Stimulated activated CD4-positive, alpha-beta T cell treated with anti-CD3 and anti-CD28 coated beads, Interleukin-1b, Interleukin-23, amount 100 ng/mL, for 1 hour (primary cell): ENCODE results near the gene C14orf93.

Experiments
- DNase-seq, 2 donors: peaks; one replicate each; pipeline ENCODE4 v3.0.0-alpha.2; 2020; ENCODE audit warnings: low read depth in 2 of 2

Gene C14orf93, protein sequence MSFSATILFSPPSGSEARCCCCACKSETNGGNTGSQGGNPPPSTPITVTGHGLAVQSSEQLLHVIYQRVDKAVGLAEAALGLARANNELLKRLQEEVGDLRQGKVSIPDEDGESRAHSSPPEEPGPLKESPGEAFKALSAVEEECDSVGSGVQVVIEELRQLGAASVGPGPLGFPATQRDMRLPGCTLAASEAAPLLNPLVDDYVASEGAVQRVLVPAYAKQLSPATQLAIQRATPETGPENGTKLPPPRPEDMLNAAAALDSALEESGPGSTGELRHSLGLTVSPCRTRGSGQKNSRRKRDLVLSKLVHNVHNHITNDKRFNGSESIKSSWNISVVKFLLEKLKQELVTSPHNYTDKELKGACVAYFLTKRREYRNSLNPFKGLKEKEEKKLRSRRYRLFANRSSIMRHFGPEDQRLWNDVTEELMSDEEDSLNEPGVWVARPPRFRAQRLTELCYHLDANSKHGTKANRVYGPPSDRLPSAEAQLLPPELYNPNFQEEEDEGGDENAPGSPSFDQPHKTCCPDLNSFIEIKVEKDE

DNA sequence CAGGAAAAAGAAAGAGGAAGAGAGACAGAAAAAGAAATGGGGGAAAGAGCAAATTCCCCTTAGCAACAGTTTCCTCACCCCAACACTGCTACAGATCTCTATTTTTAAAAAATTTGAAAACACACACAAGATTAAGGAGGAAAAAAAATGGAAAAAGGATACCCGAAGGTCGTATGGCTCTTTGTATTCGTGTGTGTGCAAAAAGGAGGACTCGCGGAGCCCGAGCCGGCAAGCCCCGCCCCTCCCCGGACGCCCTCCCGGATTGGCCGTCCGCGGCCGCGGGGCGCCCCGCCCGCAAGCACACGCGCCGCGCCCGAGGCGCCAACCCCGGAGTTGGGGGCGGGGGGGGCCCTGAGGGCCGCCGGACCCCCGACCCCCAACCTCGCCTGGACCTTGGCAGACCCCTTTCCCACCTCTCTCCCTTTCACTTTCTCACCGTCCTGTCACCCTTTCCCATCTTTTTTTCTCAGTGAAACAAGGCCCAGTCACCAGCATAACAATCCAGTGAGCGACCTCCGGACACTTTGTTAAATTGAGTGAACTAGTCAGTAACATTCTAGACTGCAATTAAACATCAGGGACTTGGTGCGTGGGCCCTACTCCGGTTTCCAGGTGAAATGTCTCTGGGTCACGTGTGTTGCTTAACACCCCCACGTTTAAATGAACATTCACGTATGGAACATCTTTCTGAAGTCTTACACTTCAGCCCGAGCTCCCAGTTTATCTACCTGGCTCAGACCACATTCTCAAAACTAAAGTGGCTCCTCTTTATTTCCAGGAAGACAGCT is at the start of gene C14orf93:
Gene C14orf93 (minus strand): TSS at position 205 of the 788 bp plus-strand sequence. CDS start 11,120 bp downstream, outside the sequence.
- peak; percentile 57 to 74 for DNase-seq

DNA sequence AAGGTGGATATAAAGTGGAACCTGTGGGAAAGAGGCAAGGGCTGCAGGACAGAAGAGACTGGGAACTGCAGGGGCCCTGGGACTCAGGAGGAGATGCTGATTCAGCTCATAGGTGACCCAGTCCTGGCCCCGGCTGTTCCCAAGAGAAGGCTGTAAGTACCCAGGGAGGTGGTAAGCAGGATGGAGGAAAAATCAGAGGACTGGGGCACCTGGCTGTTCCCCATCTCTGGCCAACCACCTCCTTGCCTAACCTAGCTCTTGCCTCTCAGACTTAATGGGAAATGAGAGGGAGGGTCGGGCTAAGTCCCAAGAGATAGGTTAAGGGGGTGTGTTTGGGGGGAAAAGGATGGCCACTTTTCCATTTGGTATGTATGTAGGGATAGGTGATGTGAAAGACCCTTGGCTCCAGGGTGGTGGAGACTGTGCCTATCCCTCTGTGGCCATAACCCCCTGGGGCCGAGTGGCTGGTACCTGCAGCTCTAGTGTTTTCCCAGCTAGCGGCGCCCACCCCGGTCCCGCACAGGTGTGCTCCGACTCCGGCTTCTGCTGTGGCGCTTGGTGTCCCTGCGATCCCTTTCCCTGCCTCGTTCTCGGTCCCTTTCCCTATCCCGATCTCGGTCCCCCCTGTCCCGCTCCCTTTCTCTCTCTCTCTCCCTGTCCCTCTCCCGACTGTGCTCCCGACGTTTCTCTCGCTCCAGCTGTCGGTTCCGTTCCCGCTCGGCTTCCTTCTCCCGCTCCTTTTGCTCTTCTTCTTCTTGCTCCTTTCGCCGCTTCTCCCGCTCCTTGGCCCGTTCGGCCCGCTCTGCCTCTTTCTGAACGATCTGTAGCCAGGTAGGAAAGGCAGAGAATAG is 48.9 kb upstream of the C14orf93 start:
- DNase-seq: no peak

DNA sequence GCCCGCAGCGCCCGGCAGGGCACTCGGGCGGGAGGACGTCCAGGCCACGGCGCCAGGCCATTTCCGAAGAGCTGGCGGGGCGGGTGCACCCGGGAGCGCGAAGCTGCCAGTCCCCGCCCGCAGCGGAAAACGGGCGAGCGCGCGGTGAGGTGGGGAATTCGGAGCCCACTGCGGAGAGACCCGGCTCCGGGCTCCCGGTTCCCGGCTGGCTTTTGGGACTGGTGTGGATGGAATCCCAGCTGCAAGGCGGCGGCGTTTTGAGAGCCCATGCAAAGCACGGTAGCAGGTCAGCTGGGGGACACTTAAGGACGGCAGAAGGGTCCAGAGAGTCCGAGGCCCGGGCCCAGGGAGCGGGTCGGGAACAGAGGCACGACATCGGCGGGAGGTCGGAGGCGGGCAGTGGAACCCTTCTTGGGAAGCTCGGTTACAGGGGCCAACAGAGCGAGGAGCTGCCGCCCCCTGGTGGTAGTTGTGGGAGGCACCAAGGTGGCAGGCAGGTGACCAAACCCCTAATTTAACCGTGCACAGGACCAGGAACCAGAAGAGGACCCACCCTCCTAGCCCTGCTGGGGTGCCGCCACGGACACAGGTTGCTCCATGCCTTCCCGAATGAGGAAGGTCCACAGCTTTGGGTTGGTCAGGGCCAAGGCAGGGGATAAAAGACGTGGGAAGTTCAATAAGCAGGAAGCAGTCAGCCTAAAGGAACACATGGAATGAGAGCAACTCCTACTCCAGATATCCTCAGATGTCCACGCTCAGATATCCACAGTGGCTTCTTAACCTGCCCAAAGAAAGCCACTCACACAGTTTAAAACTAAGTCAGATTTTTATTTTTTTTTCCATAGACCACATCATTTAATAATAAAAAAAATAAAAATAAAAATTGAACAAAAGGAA is 48.1 kb upstream of the C14orf93 start:
- DNase-seq: peak; percentile 77 to 84

DNA sequence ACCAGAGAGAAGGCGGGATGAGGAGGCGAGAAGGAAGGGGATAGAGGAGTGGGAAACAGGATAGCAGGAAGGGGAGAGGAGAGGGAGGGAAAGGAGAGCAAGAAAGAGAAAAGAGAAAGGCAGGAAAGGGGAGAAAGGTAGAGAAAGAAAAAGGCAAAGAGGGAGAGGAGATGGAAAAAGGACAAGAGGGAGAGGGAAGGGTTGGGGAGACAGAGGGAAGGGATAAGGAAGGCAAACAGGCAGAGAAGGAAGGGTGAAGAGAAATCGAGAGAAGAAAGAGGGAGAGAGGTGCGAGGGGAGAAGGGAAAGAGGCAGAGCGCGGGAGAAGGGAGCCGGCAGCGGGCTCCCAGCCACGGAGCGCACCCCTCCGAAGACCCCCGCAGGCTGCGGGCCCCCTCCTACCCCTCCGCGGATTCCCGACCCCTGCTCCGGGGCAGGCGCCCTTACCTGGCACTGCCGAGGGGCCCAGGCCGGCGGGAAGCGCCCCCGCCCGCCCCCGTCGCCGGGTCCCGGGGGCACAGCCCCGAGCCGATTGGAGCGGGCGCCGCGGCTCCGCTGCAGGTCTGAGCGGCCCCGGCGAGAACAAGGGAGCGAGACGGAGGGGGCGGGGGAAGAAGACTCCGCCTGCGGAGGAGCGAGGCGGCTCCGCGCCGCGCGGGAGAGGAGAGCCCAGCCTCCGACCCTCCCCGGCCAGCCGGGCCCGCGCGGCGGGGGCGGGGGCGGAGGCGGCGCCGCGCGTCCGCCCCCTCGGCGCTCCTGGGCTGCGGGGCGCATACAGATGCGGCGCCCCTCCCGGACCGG is 47.2 kb upstream of the C14orf93 start, which contains the start of gene CDH24:
Gene CDH24 (minus strand): TSS at position 565 of the 801 bp plus-strand sequence. CDS start 1,787 bp downstream, outside the sequence.
- DNase-seq: peak in 1 of 2 donors; percentile 40

DNA sequence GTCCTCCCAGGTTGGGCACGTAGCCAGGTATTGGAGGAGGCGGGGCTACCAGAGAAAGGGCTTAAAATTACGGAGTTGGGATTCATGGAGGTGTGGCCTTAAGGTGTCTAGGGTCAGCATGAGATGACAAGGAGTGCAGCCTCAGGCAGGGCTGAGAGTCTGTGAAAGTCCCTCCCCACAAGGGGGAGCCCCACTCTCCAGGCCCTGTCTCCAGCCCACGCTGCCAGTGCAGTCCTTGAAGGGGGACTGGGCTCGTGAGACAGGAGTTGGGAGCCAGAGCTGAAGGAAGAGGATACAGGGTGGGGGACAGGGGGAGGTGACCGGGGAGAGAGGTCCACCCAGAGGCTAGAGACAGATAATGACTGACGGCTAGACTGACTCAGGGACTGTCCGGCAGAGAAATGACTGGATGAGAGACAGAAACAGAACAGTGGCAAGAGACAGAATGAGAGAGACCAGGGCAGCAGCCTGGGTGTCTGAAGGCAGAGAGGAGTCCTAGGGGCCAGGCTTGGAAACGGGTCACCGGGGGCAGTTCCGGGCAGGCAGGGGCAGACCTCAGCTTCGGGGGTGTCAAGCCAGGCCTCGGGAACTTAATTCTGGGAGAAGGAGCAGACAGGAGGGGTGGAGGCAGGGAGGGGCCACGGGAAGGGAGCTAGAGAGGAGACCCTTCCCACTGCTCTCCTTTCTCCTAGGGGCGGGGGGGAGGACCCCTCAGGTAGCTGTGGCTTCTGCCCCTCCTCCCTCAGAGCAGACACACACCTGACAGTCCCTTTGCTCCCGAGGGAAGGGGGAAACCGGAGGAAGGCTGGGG is 46.4 kb upstream of the C14orf93 start:
- DNase-seq: peak; percentile 18 to 53

DNA sequence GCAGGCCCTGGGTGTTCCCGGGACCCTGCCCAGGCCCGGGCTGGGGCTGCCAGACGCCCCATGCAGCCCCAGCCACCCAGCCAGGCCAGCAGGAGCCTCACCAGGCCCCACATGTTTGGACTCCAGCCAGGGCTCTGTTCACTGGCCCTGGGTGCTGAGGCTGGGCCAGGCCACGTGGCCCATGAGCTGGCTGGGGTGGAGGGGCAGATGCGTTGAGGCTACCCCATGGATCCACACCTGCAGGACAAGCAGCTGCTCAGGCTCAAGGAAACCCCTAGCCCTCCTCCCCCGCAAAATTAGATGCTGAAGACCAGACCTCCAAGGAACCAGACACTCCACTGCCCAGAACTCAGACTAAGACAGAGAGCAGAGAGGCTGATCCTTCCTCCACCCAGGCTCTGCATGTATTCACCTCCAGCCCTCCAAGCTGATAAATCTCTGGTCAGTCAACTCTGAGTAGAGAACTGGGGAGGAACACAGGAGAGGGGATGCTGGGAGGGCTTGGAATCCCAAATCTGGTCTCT is 45.7 kb upstream of the C14orf93 start:
- DNase-seq: no peak

DNA sequence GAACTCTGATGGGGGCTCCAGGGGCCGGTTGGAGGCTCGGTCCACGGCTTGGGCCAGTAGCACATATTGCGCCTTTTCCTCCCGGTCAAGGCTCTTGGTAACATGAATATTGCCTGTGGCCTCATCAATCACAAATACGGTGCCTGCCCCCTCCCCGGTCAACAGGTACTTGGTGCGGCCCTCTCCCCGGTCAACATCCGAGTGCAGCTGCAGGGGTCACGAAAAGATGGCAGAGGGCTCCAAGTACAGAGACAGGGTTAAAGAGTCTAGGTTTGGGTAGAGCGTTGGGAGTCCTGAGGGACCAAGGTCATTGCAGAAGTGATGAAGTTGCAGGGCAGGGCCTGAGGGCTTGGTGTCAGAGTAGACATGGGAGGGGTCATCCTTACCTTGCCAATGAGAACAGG is 45.2 kb upstream of the C14orf93 start:
- no peak for DNase-seq

DNA sequence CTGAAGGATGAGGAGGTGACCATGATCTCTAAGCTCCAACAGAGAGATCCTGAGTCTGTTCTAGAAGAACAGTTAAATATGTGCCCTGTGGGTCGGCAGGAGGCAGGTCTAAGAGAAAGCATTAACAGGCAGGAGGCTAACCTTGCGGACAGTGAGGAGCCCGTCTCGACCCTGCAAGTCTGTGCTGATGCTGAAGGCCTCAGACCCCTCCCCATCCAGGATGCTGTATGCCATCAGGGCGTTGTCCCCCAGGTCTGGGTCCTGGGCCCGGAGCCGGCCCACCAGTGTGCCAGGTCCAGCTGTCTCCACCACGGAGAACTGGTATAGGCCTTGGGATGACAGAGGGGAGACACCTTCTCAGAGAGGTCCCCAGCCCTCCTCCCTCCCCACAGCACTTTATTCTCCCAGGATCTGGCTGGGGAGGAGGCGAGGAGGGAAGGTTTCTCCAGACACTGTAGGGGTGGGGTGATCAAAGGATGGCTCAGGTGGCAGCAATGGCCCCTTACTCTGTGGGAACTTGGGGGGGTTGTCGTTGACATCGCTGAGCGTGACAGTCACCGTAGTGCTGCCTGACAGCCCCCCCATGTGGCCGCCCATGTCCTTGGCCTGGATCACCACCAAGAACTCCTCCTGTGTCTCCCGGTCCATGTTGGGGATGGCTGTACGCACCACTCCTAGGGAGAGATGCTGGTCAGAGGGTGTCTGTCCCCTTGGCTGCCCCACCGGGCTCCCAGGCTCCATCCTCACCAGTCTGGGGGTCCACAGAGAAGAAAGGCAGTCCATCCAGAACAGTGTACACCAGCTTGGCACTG is 44.3 kb upstream of the C14orf93 start:
- peak in 1 of 2 donors; percentile 23 for DNase-seq

DNA sequence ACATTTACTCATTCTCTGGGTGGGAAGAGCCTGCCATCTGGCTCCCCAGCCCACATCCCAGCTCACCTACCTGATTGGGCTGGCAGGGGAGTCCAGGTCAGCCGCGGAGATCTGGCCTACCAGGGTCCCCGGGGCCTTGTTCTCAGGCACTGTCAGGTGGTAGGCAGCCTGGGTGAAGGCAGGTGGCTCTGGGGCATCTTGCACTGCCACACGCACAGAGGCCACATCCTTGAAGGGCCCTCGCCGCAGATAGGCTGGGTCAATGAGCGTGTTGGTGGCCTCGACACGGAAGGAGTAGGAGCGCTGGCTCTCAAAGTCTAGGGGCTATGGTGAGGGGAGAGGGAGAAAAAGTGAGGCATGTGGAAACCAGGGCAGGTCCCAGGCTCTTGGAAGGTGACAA is 43.5 kb upstream of the C14orf93 start:
- no peak for DNase-seq

DNA sequence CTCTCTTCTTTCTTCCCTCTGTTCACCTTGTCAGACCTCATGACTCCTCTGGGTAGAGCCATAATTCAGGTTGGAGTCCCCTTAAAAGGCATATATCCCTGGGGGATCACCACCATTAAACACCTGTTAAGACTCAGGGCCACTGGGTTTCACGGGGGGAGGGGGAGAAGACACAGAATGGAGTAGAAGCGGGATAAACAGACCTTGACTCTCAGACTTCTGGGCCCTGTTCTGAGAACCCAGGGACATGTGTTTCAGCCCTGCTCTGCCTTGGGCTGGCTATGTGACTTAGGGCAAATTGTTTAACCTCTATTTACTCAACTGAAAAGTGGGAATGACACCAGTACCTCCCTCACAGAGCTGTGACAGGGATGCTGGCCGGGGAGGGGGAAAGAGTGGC is 42.7 kb upstream of the C14orf93 start:
- DNase-seq: no peak

DNA sequence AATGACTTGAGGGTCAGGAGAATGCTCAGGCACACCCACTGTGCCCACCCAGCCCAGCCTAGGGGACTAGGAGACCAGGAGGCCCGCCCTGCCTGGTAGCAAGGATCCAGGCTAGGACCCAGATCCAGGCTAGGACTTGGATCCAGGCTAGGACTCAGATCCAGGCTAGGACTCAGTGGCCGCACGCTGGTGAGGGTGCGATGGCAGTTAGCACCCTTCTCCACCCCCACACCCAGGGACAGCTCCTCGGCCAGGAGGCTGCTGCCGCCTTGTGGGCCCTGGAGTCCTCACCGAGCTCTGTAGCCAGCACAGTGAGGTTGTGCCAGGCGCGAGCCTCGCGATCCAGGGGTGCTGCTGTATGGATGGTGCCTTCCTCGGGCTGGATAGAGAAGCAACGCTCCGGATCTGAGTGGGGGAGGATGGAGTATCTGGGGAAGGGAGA is 42.3 kb upstream of the C14orf93 start:
- no peak for DNase-seq

DNA sequence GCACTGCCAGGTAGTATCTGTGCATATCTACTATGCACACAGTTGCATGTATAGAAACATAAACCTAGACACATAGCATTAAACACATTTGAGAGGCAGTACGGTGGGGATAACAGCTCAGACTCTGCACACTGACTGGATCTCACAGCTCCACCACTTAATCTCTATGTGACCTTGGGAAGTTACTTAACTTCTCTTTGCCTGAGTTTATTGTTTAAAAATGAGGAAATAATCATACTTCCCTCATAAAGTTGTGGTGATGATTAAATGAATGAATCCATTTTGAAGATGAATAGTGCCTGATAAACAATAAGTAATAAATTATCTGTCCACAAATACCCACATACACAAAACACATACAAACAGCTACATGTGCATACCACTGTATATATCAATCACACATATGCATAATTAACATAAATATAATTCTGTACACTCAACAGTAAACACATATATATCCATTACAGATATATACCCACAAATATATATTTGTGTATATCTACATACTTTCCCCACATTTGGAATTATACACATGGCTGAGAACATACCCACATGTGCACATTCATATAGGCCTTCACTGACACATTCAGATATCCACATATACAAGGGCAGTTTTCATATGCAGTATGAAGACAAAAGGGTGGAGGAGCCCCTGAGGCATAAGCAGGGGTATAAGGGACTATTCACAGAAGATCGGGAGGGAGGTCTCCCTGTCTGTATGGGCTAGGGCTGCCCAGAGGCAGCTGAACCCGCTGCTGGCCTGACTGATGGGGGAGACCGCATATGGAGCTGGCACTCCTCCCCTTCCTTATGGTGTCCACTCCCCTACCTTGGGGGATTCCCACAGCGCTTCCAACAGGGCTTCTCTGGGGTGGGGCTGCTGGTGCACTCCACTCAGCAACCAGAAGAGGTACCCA is 41.5 kb upstream of the C14orf93 start:
- DNase-seq: no peak

DNA sequence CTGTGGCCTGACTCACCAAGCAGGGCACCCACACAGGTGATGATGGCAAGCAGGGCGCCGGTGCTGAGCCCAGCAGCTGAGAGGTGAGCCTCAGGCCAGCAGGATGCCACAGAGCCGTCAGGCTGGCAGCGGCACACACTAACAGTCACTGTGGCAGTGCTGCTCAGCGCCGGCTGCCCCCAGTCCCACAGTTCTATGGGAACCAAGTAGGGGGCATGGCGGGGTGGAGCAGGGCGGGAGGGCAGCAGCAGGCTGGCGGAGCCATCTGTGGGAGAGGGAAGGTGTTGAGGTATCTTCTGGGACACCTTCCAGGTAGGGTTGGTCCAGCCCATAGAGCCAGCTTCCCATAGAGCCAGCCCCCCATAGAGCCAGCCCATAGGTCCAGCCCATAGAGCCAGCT is 39.1 kb upstream of the C14orf93 start:
- DNase-seq: no peak

DNA sequence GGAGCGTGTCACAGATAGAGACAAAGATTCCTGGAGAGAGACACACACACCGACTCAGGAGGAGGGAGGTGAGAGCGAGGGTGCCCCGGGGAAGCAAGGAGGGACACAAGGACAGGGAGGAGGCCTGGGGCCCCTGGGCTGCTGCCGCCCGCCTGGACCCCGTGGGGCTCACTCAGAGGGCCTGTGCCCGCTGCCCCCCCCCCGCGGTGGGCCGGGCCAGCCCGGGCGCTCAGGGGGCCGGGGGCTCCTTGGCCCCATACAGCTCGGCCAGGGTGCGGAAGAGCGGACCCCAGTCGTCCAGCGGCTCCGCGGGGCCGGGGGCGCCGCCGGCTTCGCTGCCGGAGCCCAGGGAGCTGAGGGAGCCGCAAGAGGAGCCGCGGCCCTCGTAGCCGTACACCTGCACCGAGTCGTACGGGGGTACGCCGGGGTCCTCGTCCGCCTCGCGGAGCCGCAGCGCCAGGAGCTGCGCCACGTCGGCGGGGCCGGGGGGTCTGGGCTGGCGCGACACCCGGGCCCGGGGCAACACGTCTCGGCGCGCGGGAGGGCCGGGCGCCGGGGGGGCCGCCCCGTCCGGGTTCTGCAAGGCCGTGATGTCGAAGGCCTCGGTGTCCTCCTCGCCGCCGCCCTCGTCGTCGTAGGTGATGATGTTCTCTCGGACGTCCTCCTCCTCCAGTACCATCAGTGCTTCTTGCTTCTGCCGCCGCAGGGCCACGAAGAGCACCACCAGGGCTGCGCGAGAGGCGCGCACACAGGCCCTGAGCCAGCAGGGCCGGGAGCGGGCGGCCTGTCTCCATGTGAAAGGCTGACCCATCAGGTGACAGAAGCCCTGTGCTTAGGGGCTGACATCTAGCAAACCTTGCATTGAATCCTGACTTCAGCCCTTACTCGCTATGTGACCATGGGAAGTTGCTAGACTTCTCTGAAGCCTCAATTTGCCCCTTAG is 38.1 kb upstream of the C14orf93 start:
- DNase-seq: no peak

DNA sequence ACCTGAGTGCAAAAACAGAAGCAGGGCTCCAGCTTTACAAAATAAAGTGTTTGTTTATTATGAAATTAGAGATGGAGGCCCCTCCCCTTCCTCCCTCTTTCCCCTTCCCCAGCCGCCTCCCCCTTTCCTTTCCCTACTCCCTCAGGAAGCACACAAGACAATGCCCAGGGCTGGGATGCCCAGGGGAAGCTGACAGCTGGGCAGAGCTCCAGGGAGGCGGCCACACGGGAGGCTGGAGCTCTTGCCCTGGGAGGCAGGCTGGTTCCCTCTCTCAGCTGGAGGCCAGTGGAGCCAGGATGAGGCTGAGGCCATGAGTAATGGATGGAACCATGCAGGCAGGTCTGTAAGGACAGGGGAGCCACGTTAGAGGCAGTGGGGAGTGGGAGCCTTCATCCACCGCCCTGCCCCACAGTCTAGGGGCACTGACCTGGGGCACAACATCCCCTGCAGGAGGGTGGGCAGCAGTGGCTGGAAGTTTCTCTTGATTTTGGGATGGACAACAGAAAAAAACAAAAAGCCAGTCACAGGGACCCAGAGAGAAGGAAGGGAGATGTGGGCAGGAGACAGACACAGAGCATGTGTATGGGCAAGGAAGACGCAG is 37.2 kb upstream of the C14orf93 start:
- no peak for DNase-seq
